Dedifferentiated amniotic fluid mesenchymal stem cell (primary cell): Measurements from ENCODE around the gene USP31.

Experiments used
- DNase-seq: peaks from one replicate; pipeline ENCODE4 v3.0.0-alpha.2; 2016; ENCODE audit errors: extremely low spot score

Gene USP31

DNA sequence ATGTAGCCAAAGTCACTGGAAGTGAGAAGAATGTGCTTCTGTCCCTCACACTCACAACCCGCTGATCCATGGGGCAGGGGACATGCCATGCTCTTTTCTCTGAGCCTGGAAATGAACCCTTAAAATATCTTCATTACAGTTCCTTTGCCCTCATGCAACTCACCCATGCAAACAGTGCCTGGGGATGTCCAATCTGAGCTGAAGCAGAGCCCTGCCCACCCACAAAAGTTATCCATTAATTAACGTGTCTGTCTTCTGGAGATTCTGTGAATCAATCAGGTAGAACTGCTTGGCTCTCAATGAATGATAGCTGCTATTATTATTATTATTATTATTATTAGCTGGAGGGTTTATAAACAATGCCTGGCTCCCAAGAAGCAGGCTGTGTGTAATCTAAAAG is 133.7 kb downstream of the USP31 start:
- no peak for DNase-seq

- DNase-seq: no peak
Measured at GRCh38 chr16:23014592-23014991, 134.7 kb downstream of the USP31 start.
